ENCODE measurements around the gene THADA.

DNA sequence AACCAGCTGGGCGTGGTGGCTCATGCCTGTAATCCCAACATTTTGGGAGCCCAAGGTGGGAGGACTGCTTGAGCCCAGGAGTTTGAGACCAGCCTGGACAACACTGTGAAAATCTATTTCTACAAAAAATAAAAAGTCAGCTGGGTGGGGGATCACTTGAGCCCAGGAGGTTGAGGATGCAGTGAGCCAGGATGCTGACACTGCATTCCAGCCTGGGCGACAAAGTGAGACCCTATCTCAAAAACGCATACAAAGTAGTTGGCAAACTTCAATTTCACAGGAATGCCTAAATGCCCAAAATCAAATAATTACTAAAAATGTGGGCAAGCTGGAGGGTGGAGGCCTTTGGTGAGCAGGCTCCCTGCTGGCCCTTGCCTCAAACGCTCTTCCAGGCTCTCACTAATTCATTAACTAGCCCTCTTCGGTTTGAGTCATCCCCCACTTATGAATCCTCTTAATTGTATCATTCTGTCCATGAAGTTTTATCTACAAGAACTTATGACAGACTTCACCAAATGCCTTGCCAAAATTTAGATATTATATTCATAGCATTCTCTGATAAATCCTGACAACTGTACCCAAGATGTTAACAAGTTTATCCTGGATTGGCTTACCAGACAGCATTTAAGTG is 300.8 kb downstream of the THADA start:
- TF ChIP-seq CTCF (conservative IDR thresholded peaks at IDR 0.05; ENCODE audit: low read length) (no peak), EZH2phosphoT487 (IDR thresholded peaks at IDR 0.05; ENCODE audit: borderline replicate concordance, low read depth, low read length) (no peak)

All from OCI-LY7 (cell line).